Sigmoid colon (tissue), 7 donors: ENCODE data around the gene PITHD1. TPM values are rescaled to one million over a fixed set of nuclear protein-coding genes. Genes with fewer than 3 reads are reported as not detected.
"Not testable (repeated sequence)": the region's sequence is repeated elsewhere in the genome, so short reads cannot be mapped to it uniquely, and the experiment has no call there.

ENCODE experiments used
- DNase-seq: peaks from one replicate; pipeline ENCODE4 v3.0.0-alpha.2; 2019
- H3K27ac ChIP-seq, 4 donors: fragments of 200-600 bp; sonication (generic); one replicate each; pipeline ENCODE4 v1.5.1; 2016 to 2019; ENCODE audit warnings: mild to moderate bottlenecking in 1 of 4
- H3K27me3 ChIP-seq, 3 donors: fragments of 200-600 bp; sonication (generic); one replicate each; pipeline ENCODE4 v1.5.1; 2019; ENCODE audit warnings: mild to moderate bottlenecking in 1 of 3
- H3K36me3 ChIP-seq, 4 donors: fragments of 200-600 bp; sonication (generic); one replicate each; pipeline ENCODE4 v1.5.1; 2016 to 2019
- H3K4me1 ChIP-seq, 4 donors: fragments of 200-600 bp; sonication (generic); one replicate each; pipeline ENCODE4 v1.5.1; 2017 to 2019
- H3K4me3 ChIP-seq, 4 donors: fragments of 200-600 bp; sonication (generic); one replicate each; pipeline ENCODE4 v1.5.1; 2017 to 2019; ENCODE audit warnings: mild to moderate bottlenecking in 2 of 4, moderate library complexity in 1 of 4
- H3K9me3 ChIP-seq, 4 donors: fragments of 200-600 bp in 3 of 4; sonication (generic) in 3 of 4; one replicate each; pipeline versions ENCODE4 v1.5.1 to v1.6.1; 2013 to 2019
- EP300 ChIP-seq, 4 donors: sonication (generic); formaldehyde crosslinking; IDR thresholded peaks; one replicate each; pipeline ENCODE4 v1.6.1; 2017; ENCODE audit warnings: antibody characterized with exemption in 4 of 4
- POLR2A ChIP-seq, 2 donors: fragments of 450-650 bp; IDR thresholded peaks; one replicate each; pipeline ENCODE4 v1.6.1; 2016; ENCODE audit warnings: antibody characterized with exemption in 2 of 2, mild to moderate bottlenecking in 2 of 2, moderate library complexity in 2 of 2
- POLR2AphosphoS5 ChIP-seq, 4 donors: sonication (generic); formaldehyde crosslinking; IDR thresholded peaks; one replicate each; pipeline ENCODE4 v1.6.1; 2017; ENCODE audit warnings: antibody characterized with exemption in 4 of 4
- WGBS, 2 donors: extraction: QIAGEN DNeasy Blood & Tissue Kit; methylation state at CpG; one replicate each; pipeline ENCODE4 v1.1.7; 2013; 5-methylcytosine and 5-hydroxymethylcytosine counted together
- intact Hi-C: fragments of 100-400 bp; cut with DNase I; formaldehyde crosslinking; loops from one replicate; pipeline ENCODE4 v1.15.1; 2023
- polyA plus RNA-seq, 3 donors: library from polyadenylated mRNA; stranded (reverse); fragments of 200-250 nt; gene quantifications; one replicate each; pipeline ENCODE4 v1.2.3, GENCODE V29; 2013
- total RNA-seq, 4 donors: library from RNA; depleted of rRNA; stranded (reverse); fragments of >200 nt; gene quantifications; one replicate each; pipeline ENCODE4 v1.1.0, GENCODE V29; 2016
- TF ChIP-seq, protein P1 (sequence below), 4 experiments: fragments of 450-650 bp in 3 of 4; fragments of 200-600 bp in 1 of 4; IDR thresholded peaks; one replicate each; pipeline ENCODE4 v1.5.1; 2016 to 2019; ENCODE audit warnings: antibody characterized with exemption in 4 of 4, mild to moderate bottlenecking in 3 of 4, moderate library complexity in 2 of 4
- donor health status: healthy with polysubstance abuse.
- donor health status: Bipolar disorder and iron deficiency.
- donor health status: healthy.

Gene PITHD1
- total and polyA plus RNA-seq, 7 donors: 41.2 to 78.7 (median 47.9) TPM

DNA sequence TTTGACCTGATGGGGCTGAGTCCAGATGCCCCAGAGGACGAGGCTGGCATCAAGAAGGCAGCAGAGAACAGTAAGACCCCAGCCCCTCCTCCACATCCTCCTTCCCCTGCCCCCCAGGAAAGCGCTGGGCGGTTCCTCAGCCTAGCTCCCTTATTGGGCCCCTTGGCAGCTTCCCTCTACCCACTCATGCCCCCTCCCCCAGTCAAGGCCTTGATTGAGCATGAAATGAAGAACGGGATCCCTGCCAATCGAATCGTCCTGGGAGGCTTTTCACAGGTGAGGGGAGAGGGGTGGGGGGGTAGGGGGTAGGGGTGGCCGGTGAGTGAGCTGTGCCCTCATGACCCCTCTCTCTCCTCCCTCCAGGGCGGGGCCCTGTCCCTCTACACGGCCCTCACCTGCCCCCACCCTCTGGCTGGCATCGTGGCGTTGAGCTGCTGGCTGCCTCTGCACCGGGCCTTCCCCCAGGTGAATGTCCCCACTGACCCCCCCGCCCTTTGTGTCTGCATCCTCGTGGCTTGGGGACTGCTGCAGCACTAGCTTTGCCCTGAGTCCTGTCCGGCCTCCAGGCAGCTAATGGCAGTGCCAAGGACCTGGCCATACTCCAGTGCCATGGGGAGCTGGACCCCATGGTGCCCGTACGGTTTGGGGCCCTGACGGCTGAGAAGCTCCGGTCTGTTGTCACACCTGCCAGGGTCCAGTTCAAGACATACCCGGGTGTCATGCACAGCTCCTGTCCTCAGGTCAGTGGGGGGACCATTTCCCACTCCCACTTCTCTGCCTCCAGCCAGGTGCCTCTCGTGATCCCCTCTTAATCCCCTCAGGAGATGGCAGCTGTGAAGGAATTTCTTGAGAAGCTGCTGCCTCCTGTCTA lies 15.9 kb downstream of the PITHD1 start:
- WGBS, 2 donors: 61 to 78% methylated on average over 21 of the region's 21 CpGs
- TF ChIP-seq, protein P1, sequence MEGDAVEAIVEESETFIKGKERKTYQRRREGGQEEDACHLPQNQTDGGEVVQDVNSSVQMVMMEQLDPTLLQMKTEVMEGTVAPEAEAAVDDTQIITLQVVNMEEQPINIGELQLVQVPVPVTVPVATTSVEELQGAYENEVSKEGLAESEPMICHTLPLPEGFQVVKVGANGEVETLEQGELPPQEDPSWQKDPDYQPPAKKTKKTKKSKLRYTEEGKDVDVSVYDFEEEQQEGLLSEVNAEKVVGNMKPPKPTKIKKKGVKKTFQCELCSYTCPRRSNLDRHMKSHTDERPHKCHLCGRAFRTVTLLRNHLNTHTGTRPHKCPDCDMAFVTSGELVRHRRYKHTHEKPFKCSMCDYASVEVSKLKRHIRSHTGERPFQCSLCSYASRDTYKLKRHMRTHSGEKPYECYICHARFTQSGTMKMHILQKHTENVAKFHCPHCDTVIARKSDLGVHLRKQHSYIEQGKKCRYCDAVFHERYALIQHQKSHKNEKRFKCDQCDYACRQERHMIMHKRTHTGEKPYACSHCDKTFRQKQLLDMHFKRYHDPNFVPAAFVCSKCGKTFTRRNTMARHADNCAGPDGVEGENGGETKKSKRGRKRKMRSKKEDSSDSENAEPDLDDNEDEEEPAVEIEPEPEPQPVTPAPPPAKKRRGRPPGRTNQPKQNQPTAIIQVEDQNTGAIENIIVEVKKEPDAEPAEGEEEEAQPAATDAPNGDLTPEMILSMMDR (IDR thresholded peaks at IDR 0.05): no peak
- no peak for TF ChIP-seq POLR2AphosphoS5 (IDR thresholded peaks at IDR 0.05)
- H3K4me3 ChIP-seq: no peak overlapping the region

GRCh38 chr1:23794732-23795182 lies 16.5 kb downstream of the PITHD1 start:
- H3K27ac ChIP-seq, DNase-seq, H3K27me3 ChIP-seq, H3K9me3 ChIP-seq, H3K4me3 ChIP-seq, intact Hi-C loops: not testable (repeated sequence)
- Histone ChIP-seq H3K4me1 (peaks cover 0 to 48% (median 40%) of the 10 kb centered on the region in 4 donors), H3K36me3 (peaks cover 0 to 25% (median 8%) of the 10 kb centered on the region in 4 donors)
- WGBS, 2 donors: 77 to 86% methylated on average over 9 of the region's 9 CpGs

More for the DNA sequence above, 15.9 kb downstream of the PITHD1 start:
- Histone ChIP-seq H3K27ac (peak overlapping the region; percentile 12 to 82 (median 20)), H3K4me1 (peaks cover 0 to 41% (median 33%) of the 10 kb centered on the region in 4 donors), H3K9me3 (no peaks in the 10 kb centered on the region), H3K36me3 (peaks cover 0 to 25% (median 8%) of the 10 kb centered on the region in 4 donors), H3K27me3 (no peaks in the 10 kb centered on the region)
- peak; percentile 55 for DNase-seq
- intact Hi-C loops: no loop called here

- Histone ChIP-seq H3K4me1 (peaks cover 0 to 47% (median 37%) of the 10 kb centered on the region in 4 donors), H3K9me3 (no peaks in the 10 kb centered on the region), H3K4me3 (no peak overlapping the region), H3K27me3 (no peaks in the 10 kb centered on the region), H3K36me3 (peaks cover 0 to 25% (median 8%) of the 10 kb centered on the region in 4 donors), H3K27ac (peak overlapping the region in 1 of 4 donors; percentile 7)
- TF ChIP-seq EP300 (IDR thresholded peaks at IDR 0.05) (no peak), POLR2A (IDR thresholded peaks at IDR 0.05) (no peak), POLR2AphosphoS5 (IDR thresholded peaks at IDR 0.05) (no peak)
- TF ChIP-seq, protein P1 (IDR thresholded peaks at IDR 0.05): no peak
- 78 to 81% methylated on average over 16 of the region's 16 CpGs for WGBS, 2 donors
- DNase-seq: peak; percentile 65
- intact Hi-C loops: no loop called here
Observed at GRCh38 chr1:23795676-23796465, 17.7 kb downstream of the PITHD1 start.

- intact Hi-C loops: no loop called here
- peak; percentile 66 for DNase-seq
- no peaks in the 10 kb centered on the region for H3K27me3 ChIP-seq
- no peaks in the 10 kb centered on the region for H3K9me3 ChIP-seq
- H3K4me3 ChIP-seq: no peak overlapping the region
- H3K27ac ChIP-seq: no peak overlapping the region
- TF ChIP-seq, protein P1 (IDR thresholded peaks at IDR 0.05): no peak
- TF ChIP-seq EP300 (IDR thresholded peaks at IDR 0.05) (no peak), POLR2AphosphoS5 (IDR thresholded peaks at IDR 0.05) (no peak), POLR2A (IDR thresholded peaks at IDR 0.05) (no peak)
- H3K36me3 ChIP-seq: peaks cover 0 to 25% (median 8%) of the 10 kb centered on the region in 4 donors
- peaks cover 0 to 50% (median 40%) of the 10 kb centered on the region in 4 donors for H3K4me1 ChIP-seq
- 30 to 64% methylated on average over 17 of the region's 17 CpGs for WGBS, 2 donors
Observed at GRCh38 chr1:23796466-23797271, 18.5 kb downstream of the PITHD1 start.
